Astrocyte of the hippocampus (primary cell): ENCODE measurements around the gene PLIN5.

ENCODE experiments used
- DNase-seq: peaks from one replicate; pipeline ENCODE4 v3.0.0; 2011; ENCODE audit warnings: low read depth, low spot score

The PLIN5 gene

GRCh38 chr19:4504891-4505569 lies 30.0 kb downstream of the PLIN5 start:
- DNase-seq: no peak

GRCh38 chr19:4504297-4504701 lies 30.7 kb downstream of the PLIN5 start:
- DNase-seq: no peak

- DNase-seq: no peak
Measured at GRCh38 chr19:4503825-4504170, 31.2 kb downstream of the PLIN5 start.

GRCh38 chr19:4503132-4503824 lies 31.7 kb downstream of the PLIN5 start:
- no peak for DNase-seq

- DNase-seq: no peak
Measured at GRCh38 chr19:4502282-4503131, 32.5 kb downstream of the PLIN5 start.

- no peak for DNase-seq
Measured at GRCh38 chr19:4501691-4502090, 33.3 kb downstream of the PLIN5 start.

GRCh38 chr19:4500841-4501591 lies 34.0 kb downstream of the PLIN5 start:
- no peak for DNase-seq

- no peak for DNase-seq
Measured at GRCh38 chr19:4499855-4500254, 35.2 kb downstream of the PLIN5 start.

- DNase-seq: no peak
Measured at GRCh38 chr19:4499318-4499717, 35.7 kb downstream of the PLIN5 start.

GRCh38 chr19:4498694-4499093 lies 36.3 kb downstream of the PLIN5 start:
- no peak for DNase-seq

- DNase-seq: no peak
Measured at GRCh38 chr19:4497770-4498389, 37.1 kb downstream of the PLIN5 start.

GRCh38 chr19:4496304-4496703 lies 38.7 kb downstream of the PLIN5 start:
- no peak for DNase-seq

- DNase-seq: no peak
Measured at GRCh38 chr19:4495471-4495870, 39.6 kb downstream of the PLIN5 start.

GRCh38 chr19:4494691-4495064 lies 40.3 kb downstream of the PLIN5 start:
- DNase-seq: no peak

- no peak for DNase-seq
Measured at GRCh38 chr19:4493929-4494690, 40.9 kb downstream of the PLIN5 start.

GRCh38 chr19:4493104-4493928 lies 41.7 kb downstream of the PLIN5 start:
- no peak for DNase-seq

- DNase-seq: no peak
Measured at GRCh38 chr19:4492337-4493103, 42.5 kb downstream of the PLIN5 start.

GRCh38 chr19:4491446-4491845 lies 43.6 kb downstream of the PLIN5 start:
- no peak for DNase-seq

- DNase-seq: no peak
Measured at GRCh38 chr19:4488496-4488895, 46.5 kb downstream of the PLIN5 start.
